ENCODE results near the gene PHLPP1.

- TF ChIP-seq, protein P1, sequence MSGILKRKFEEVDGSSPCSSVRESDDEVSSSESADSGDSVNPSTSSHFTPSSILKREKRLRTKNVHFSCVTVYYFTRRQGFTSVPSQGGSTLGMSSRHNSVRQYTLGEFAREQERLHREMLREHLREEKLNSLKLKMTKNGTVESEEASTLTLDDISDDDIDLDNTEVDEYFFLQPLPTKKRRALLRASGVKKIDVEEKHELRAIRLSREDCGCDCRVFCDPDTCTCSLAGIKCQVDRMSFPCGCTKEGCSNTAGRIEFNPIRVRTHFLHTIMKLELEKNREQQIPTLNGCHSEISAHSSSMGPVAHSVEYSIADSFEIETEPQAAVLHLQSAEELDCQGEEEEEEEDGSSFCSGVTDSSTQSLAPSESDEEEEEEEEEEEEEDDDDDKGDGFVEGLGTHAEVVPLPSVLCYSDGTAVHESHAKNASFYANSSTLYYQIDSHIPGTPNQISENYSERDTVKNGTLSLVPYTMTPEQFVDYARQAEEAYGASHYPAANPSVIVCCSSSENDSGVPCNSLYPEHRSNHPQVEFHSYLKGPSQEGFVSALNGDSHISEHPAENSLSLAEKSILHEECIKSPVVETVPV (CRISPR knock-in tag; IDR thresholded peaks at IDR 0.05) = no peak
- no peak for TF ChIP-seq BACH2 (CRISPR knock-in tag; IDR thresholded peaks at IDR 0.05; ENCODE audit: borderline replicate concordance)
Observed at GRCh38 chr18:62974388-62974787, 259.0 kb downstream of the PHLPP1 start.

Measured in SK-N-SH treated with all-trans-retinoic acid at 6 μM for 48 hours (cell line).